GM12878 (cell line): ENCODE data around the gene SMOC1. TPM values are rescaled to one million over a fixed set of nuclear protein-coding genes. Genes with fewer than 3 reads are reported as not detected.

Experiments used
- ATAC-seq: fragments of 200-7000 bp; cut with Tn5 transposase; 3 replicates; pipeline ENCODE4 v1.9.1; 2020; ENCODE audit warnings: mild to moderate bottlenecking, moderate library complexity
- BruUV-seq: library from RNA; stranded (reverse); fragments of 400-500 nt; replicated peaks from 2 replicates; lab custom pipeline; 2021; lab: Mats Ljungman, UMichigan
- CTCF ChIA-PET: fragments of 300-600 bp; sonication (Branson Sonifier 250); formaldehyde crosslinking; extraction: SDS; loops from one replicate; lab custom pipeline; 2021; ENCODE audit warnings: inconsistent platforms; lab: Yijun Ruan, JAX
- POLR2A ChIA-PET: fragments of 350-600 bp; formaldehyde crosslinking; extraction: SDS; loops from one replicate; lab custom pipeline; 2021; ENCODE audit warnings: inconsistent platforms; lab: Charles Lee
- RAD21 ChIA-PET: fragments of 300-600 bp; sonication (Branson Sonifier 250); formaldehyde crosslinking; loops from one replicate; lab custom pipeline; 2023; ENCODE audit warnings: antibody characterized with exemption; ENCODE audit not compliant: unreplicated experiment; lab: Charles Lee
- SMC1A ChIA-PET: fragments of 300-600 bp; sonication (Branson Sonifier 250); formaldehyde crosslinking; loops from one replicate; lab custom pipeline; 2023; ENCODE audit not compliant: unreplicated experiment, uncharacterized antibody; lab: Charles Lee
- DNase-seq: peaks from one replicate; pipeline ENCODE4 v3.0.0-alpha.2; 2011; ENCODE audit warnings: low read depth, low spot score
- FAIRE-seq: peaks from 3 replicates; lab custom pipeline; 2011; peaks lifted over from hg19 to GRCh38; lab: Jason Lieb, UNC
- H2AFZ ChIP-seq: 2 replicates; pipeline ENCODE4 v1.6.0; 2011; ENCODE audit warnings: low read depth, low read length, control low read depth; ENCODE audit not compliant: control insufficient read depth
- H3K27ac ChIP-seq: 2 replicates; pipeline ENCODE4 v1.5.1; 2011; ENCODE audit warnings: control low read depth; ENCODE audit not compliant: control insufficient read depth, insufficient read depth
- H3K27me3 ChIP-seq, 2 experiments: replicated peaks in 1 of 2; 2 replicates each; pipeline versions ENCODE4 v1.6.0 to v1.6.1; 2011; ENCODE audit warnings: low read length in 1 of 2; ENCODE audit not compliant: control insufficient read depth in 2 of 2, insufficient read depth in 2 of 2
- H3K36me3 ChIP-seq, 2 experiments: 2 replicates each; pipeline ENCODE4 v1.5.1; 2011; ENCODE audit warnings: low read length in 1 of 2; ENCODE audit not compliant: control insufficient read depth in 2 of 2, insufficient read depth in 2 of 2
- H3K4me1 ChIP-seq: 2 replicates; pipeline ENCODE4 v1.6.1; 2011; ENCODE audit warnings: mild to moderate bottlenecking, low read length, moderate library complexity, mixed read lengths; ENCODE audit not compliant: control insufficient read depth, insufficient read depth
- H3K4me2 ChIP-seq: 2 replicates; pipeline ENCODE4 v1.6.0; 2011; ENCODE audit warnings: control low read depth; ENCODE audit not compliant: control insufficient read depth, insufficient read depth
- H3K4me3 ChIP-seq: fragments of 200-600 bp; sonication (generic); 2 replicates; pipeline ENCODE4 v1.5.1; 2016
- H3K79me2 ChIP-seq: 2 replicates; pipeline ENCODE4 v1.6.0; 2011; ENCODE audit warnings: low read length; ENCODE audit not compliant: control insufficient read depth, insufficient read depth
- H3K9ac ChIP-seq: 2 replicates; pipeline ENCODE4 v1.8.0; 2011; ENCODE audit warnings: low read length, control low read depth, mixed read lengths; ENCODE audit not compliant: control insufficient read depth, insufficient read depth
- H3K9me3 ChIP-seq: replicated peaks from 3 replicates; pipeline ENCODE4 v1.5.1; 2011; ENCODE audit warnings: mild to moderate bottlenecking, low read length; ENCODE audit not compliant: control insufficient read depth, insufficient read depth
- H4K20me1 ChIP-seq: 2 replicates; pipeline ENCODE4 v1.6.0; 2011; ENCODE audit not compliant: control insufficient read depth, insufficient read depth
- BCL11A ChIP-seq: IDR thresholded peaks from 2 replicates; pipeline ENCODE4 v1.6.1; 2011; ENCODE audit warnings: low read depth, low read length
- CBFB ChIP-seq: IDR thresholded peaks from 2 replicates; pipeline ENCODE4 v1.6.1; 2016; ENCODE audit warnings: antibody characterized with exemption, low read depth
- CHD4 ChIP-seq: fragments of 200-600 bp; sonication (generic); IDR thresholded peaks from 2 replicates; pipeline ENCODE4 v1.6.1; 2016; ENCODE audit warnings: mild to moderate bottlenecking
- CTCF ChIP-seq, 3 experiments: IDR thresholded peaks in 2 of 3; conservative IDR thresholded peaks in 1 of 3; 2 replicates each; pipeline ENCODE4 v1.5.1; 2011; ENCODE audit warnings: low read depth in 3 of 3, low read length in 3 of 3, mild to moderate bottlenecking in 3 of 3, control low read depth in 2 of 3, moderate library complexity in 2 of 3, inconsistent platforms in 1 of 3, mixed read lengths in 1 of 3; ENCODE audit not compliant: control insufficient read depth in 2 of 3, insufficient read depth in 1 of 3; ENCODE audit errors: extremely low read depth in 1 of 3
- DPF2 ChIP-seq: fragments of 450-650 bp; IDR thresholded peaks from 2 replicates; pipeline ENCODE4 v1.6.1; 2017; ENCODE audit warnings: mild to moderate bottlenecking
- ESRRA ChIP-seq: IDR thresholded peaks from 2 replicates; pipeline ENCODE4 v1.6.1; 2012; ENCODE audit warnings: mild to moderate bottlenecking, low read length, improper control_type of control experiment
- GABPA ChIP-seq: IDR thresholded peaks from 2 replicates; pipeline ENCODE4 v1.6.1; 2014; ENCODE audit warnings: antibody characterized with exemption, low read depth, mild to moderate bottlenecking, inconsistent platforms
- JUND ChIP-seq: IDR thresholded peaks from 2 replicates; pipeline ENCODE4 v1.6.1; 2012; ENCODE audit warnings: low read depth, mild to moderate bottlenecking, low read length, improper control_type of control experiment, moderate library complexity
- MAX ChIP-seq: IDR thresholded peaks from 2 replicates; pipeline ENCODE4 v1.6.1; 2012; ENCODE audit warnings: low read depth, low read length, improper control_type of control experiment
- NBN ChIP-seq: fragments of 450-650 bp; IDR thresholded peaks from 2 replicates; pipeline ENCODE4 v1.6.1; 2016
- NR2F1 ChIP-seq: fragments of 450-650 bp; conservative IDR thresholded peaks from 2 replicates; pipeline ENCODE4 v1.6.1; 2017; ENCODE audit warnings: mild to moderate bottlenecking
- POLR2A ChIP-seq: IDR thresholded peaks from 2 replicates; pipeline ENCODE4 v1.6.1; 2011; ENCODE audit warnings: low read depth, mild to moderate bottlenecking, low read length
- RAD21 ChIP-seq: IDR thresholded peaks from 2 replicates; pipeline ENCODE4 v1.6.1; 2011; ENCODE audit warnings: mild to moderate bottlenecking, low read depth, low read length, moderate library complexity; ENCODE audit not compliant: insufficient read depth
- SMC3 ChIP-seq: IDR thresholded peaks from 2 replicates; pipeline ENCODE4 v1.6.1; 2011; ENCODE audit warnings: low read length, improper control_type of control experiment, borderline replicate concordance
- SPI1 ChIP-seq: IDR thresholded peaks from 2 replicates; pipeline ENCODE4 v1.6.1; 2011; ENCODE audit warnings: low read depth, mild to moderate bottlenecking, low read length, moderate library complexity, borderline replicate concordance; ENCODE audit not compliant: insufficient read depth
- SREBF2 ChIP-seq: IDR thresholded peaks from 2 replicates; pipeline ENCODE4 v1.6.1; 2012; ENCODE audit warnings: mild to moderate bottlenecking, low read length
- SUZ12 ChIP-seq: fragments of 200-600 bp; sonication (generic); IDR thresholded peaks from one replicate; pipeline ENCODE4 v1.6.1; 2018; ENCODE audit warnings: antibody characterized with exemption, mild to moderate bottlenecking; ENCODE audit not compliant: unreplicated experiment
- TAF1 ChIP-seq: IDR thresholded peaks from 2 replicates; pipeline ENCODE4 v1.6.1; 2011; ENCODE audit warnings: mild to moderate bottlenecking, low read depth, low read length, borderline replicate concordance
- YY1 ChIP-seq: IDR thresholded peaks from 2 replicates; pipeline ENCODE4 v1.6.1; 2011; ENCODE audit warnings: low read depth, mild to moderate bottlenecking, low read length
- ZBTB11 ChIP-seq: fragments of 450-650 bp; formaldehyde crosslinking; IDR thresholded peaks from 2 replicates; pipeline ENCODE4 v1.5.0; 2022; ENCODE audit warnings: mild to moderate bottlenecking, missing genetic modification characterization
- WGBS: methylation state at CpG from one replicate; pipeline ENCODE4 v1.1.6; 2016; ENCODE audit warnings: low lambda C conversion rate; ENCODE audit not compliant: insufficient replicate concordance, insufficient coverage; ENCODE audit errors: missing lambda C conversion rate; 5-methylcytosine and 5-hydroxymethylcytosine counted together
- in situ Hi-C: fragments of 300-500 bp; cut with MboI; formaldehyde crosslinking; loops from 9 replicates; pipeline ENCODE4 v1.14.3; 2018; ENCODE audit warnings: mixed read lengths
- intact Hi-C: fragments of 100-400 bp; cut with micrococcal nuclease; formaldehyde crosslinking; loops from one replicate; pipeline ENCODE4 v1.14.2; 2022; ENCODE audit not compliant: unreplicated experiment
- polyA plus RNA-seq, 11 experiments: library from polyadenylated mRNA; depleted of rRNA in 4 of 11; unstranded in 6 of 11; stranded (reverse) in 5 of 11; fragments of >200 nt; fragmentation: Nextera tagmentation in 4 of 11; fragmentation: Illumina TruSeq in 1 of 11; extraction: Ambion mirVana in 4 of 11; extraction: Trizol in 1 of 11; gene quantifications; 1 replicate in 1 of 11; 2 replicates in 10 of 11; pipeline versions ENCODE4 v1.2.1 to v1.2.3, GENCODE V29; 2011 to 2016; ENCODE audit warnings: inconsistent platforms in 2 of 11, missing spikeins in 2 of 11, low read depth in 1 of 11
- total RNA-seq, 4 experiments: library from RNA; depleted of rRNA in 3 of 4; stranded (reverse); fragments of >200 nt in 3 of 4; fragmentation: Illumina TruSeq in 1 of 4; extraction: Trizol in 1 of 4; gene quantifications; 2 replicates each; pipeline versions ENCODE4 v1.2.1 to v1.2.3, GENCODE V29; 2013 to 2021

Gene SMOC1
- total and polyA plus RNA-seq, 10 of the 15 experiments (the other 5 are each of a cell fraction or from before 2014, with no cell fraction given) = 0.03 to 0.26 (median 0.14) TPM; not detected in 7

GRCh38 chr14:70045310-70045709 is 166.1 kb downstream of the SMOC1 start:
- H3K9ac ChIP-seq = no peak overlapping the region
- no peak overlapping the region for H2AFZ ChIP-seq
- no peaks in the 10 kb centered on the region for H3K27me3 ChIP-seq
- H4K20me1 ChIP-seq = no peaks in the 10 kb centered on the region
- no peaks in the 10 kb centered on the region for H3K9me3 ChIP-seq
- no peaks in the 10 kb centered on the region for H3K79me2 ChIP-seq
- no peak overlapping the region for H3K27ac ChIP-seq
- no peaks in the 10 kb centered on the region for H3K36me3 ChIP-seq
- 12% methylated on average over 4 of the region's 4 CpGs for WGBS
- BruUV-seq = no TSS peak
- CTCF ChIA-PET = interaction anchor here (0.8 to 1.2 kb wide), 2 partner anchors 24 to 35 kb away, joined by 3 to 4 read pairs; no protein-coding TSS in a partner anchor
- POLR2A ChIA-PET = no interaction called here
- SMC1A ChIA-PET = no interaction called here
- no peak overlapping the region for H3K4me3 ChIP-seq
- in situ Hi-C loops = no loop called here
- intact Hi-C loops = loop anchor here (10.0 kb wide), 1 partner anchor 769 kb away; no protein-coding TSS in a partner anchor
- FAIRE-seq (no peak), DNase-seq (no peak), ATAC-seq (no peak)
- no peaks in the 10 kb centered on the region for H3K4me1 ChIP-seq
- RAD21 ChIA-PET = no interaction called here
- no peak overlapping the region for H3K4me2 ChIP-seq
- TF ChIP-seq CTCF (IDR thresholded peaks at IDR 0.05 in 2 of 3, conservative IDR thresholded peaks at IDR 0.05 in 1 of 3; ENCODE audit: control insufficient read depth in 2 of 3, extremely low read depth in 1 of 3, insufficient read depth in 1 of 3, low read depth in 3 of 3, low read length in 3 of 3) = no peak
- no peak for TF ChIP-seq CBFB
- TF ChIP-seq ESRRA = no peak
- TF ChIP-seq TAF1 = no peak
- no peak for TF ChIP-seq BCL11A
- TF ChIP-seq SMC3 = no peak
- no peak for TF ChIP-seq GABPA
- TF ChIP-seq SPI1 = no peak
- no peak for TF ChIP-seq POLR2A
- no peak for TF ChIP-seq RAD21
- no peak for TF ChIP-seq CHD4
- no peak for TF ChIP-seq SUZ12
- no peak for TF ChIP-seq DPF2
- no peak for TF ChIP-seq NR2F1
- TF ChIP-seq MAX = no peak
- no peak for TF ChIP-seq SREBF2
- no peak for TF ChIP-seq YY1
- no peak for TF ChIP-seq NBN
- TF ChIP-seq JUND = no peak
- TF ChIP-seq ZBTB11 (CRISPR knock-in tag) = no peak
